Activated CD8-positive, alpha-beta memory T cell treated with anti-CD3 and anti-CD28 coated beads for 36 hours (primary cell): Measurements from ENCODE around the gene FGF5. TPM values are rescaled to one million over a fixed set of nuclear protein-coding genes. Genes with fewer than 3 reads are reported as not detected.

ENCODE experiments used
- CTCF ChIA-PET: fragments of 350-600 bp; sonication (Branson Sonifier 250); formaldehyde crosslinking; loops from one replicate; lab custom pipeline; 2021; ENCODE audit warnings: antibody characterized with exemption; lab: Charles Lee
- POLR2A ChIA-PET: fragments of 350-600 bp; sonication (Branson Sonifier 250); formaldehyde crosslinking; loops from one replicate; lab custom pipeline; 2021; ENCODE audit warnings: antibody characterized with exemption; lab: Charles Lee
- total RNA-seq, 2 experiments: library from RNA; stranded (reverse); gene quantifications; one replicate each; pipeline ENCODE4 v1.2.3, GENCODE V29; 2021

FGF5 gene
- total RNA-seq, 2 experiments from 2014 or later, result not detected

DNA sequence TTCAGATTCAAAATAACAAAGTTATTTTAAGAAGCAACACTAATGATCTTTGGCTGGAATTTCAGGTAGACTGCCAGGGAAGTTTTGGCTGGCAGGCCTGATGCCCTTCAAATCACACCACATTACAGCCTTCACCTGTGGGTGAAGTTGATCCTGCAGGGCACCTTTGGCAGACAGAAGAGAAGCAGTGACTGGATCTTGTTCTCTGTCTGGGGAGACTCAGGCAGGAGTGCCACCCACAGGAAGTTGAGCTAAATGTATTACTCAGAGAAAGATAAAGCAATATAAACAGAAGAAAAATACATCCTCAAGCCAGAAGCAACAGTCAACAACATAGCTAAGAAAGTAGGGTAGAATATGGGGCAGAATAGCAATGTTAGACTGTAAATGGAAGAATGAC is 56.3 kb downstream of the FGF5 start:
- CTCF ChIA-PET, result no interaction called here
- POLR2A ChIA-PET, result no interaction called here

DNA sequence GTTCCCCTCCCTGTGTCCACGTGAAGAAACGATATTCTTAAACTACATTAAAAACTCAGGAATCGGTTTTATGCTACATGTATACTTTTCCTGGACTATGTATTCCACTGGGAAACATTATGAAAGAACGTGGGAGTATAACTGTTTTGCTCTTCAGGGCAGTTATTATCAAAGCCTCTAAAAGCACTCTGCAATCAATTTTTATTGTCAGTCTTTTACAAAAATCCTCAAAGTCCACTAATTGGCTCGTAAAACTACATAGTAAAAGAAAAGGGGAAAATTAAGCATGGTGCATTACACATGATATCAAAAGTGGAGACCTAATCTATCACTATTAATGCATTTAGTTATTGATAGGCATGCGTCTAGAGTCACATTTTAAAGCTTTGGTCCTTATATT is 57.7 kb downstream of the FGF5 start:
- ChIA-PET POLR2A (no interaction called here), CTCF (no interaction called here)

DNA sequence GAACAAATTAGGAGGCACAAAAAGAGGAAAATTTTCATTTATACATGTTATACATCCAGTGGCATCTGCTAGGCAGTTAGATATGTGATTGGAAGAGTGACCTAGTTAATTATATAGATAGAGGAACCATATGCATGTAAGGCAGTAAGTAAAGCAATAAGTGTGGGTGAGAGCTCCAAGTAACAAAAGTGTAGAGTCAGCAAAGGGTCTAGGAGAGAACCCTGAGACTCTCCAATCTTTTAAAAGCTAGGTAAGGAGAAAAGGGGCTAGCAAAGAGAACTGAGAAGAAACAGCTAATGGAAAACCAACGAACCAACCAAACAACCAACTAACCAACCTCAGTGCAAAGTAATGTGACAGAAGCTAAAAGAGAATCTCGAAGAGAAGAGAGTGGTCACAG is 65.2 kb downstream of the FGF5 start:
- ChIA-PET CTCF (no interaction called here), POLR2A (interaction anchor here (0.5 kb wide), 1 partner anchor 129 kb away, joined by 3 read pairs; no protein-coding TSS in a partner anchor)

DNA sequence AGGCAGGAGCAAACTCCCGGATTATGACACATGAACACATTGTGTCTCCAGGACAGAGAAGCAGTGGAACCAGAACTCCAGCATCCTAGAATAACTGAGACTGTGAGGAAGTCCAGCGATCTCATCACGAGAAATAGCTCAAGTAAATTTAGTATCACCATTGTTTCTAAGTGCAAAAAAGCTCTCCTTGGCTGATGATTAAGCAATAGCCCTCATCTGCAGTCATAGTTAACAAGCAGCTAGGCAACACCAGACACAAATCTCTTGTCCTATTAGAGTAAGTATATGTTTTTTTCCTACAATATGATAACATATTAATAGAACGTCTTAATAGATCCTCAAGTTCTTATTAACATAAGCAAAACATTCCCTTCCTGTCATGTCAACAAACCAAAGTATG is 66.7 kb downstream of the FGF5 start:
- POLR2A ChIA-PET, result no interaction called here
- CTCF ChIA-PET, result interaction anchor here (0.6 kb wide), 1 partner anchor 886 kb away, joined by 3 read pairs; no protein-coding TSS in a partner anchor

DNA sequence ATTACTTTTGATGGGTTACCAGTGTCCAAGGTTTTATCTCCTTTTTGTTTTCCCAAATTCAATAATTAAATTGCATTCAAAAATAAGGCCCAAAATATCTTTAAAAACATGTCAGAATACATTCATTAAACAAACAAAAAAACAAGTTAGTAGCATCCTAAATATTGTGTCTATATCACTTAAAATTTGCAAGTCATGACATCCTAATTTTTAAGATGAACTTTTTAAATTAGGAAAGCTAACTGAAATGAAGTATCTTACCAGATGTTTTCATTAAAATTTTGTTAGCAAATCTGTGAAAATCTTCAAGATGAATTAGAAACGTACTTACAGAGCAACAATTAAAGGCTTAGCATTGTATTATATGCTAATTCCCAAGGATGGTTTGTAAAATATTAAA is 68.1 kb downstream of the FGF5 start:
- ChIA-PET POLR2A (no interaction called here), CTCF (no interaction called here)

DNA sequence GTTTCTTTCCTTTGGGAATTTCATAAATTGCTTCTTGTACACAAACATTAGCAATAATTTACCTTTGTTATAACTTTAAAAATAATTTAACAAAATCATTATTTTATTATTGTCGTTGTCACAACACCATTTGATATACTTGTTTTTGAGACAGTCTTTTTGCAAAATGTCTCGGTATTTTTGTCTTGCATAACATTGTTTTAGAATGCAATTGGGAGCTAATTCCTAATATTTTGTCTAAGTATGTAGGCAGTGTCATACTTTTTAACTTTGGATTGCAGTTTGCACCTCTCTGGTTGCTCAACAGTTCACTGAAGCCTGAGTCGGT is 68.7 kb downstream of the FGF5 start:
- ChIA-PET POLR2A (no interaction called here), CTCF (no interaction called here)

DNA sequence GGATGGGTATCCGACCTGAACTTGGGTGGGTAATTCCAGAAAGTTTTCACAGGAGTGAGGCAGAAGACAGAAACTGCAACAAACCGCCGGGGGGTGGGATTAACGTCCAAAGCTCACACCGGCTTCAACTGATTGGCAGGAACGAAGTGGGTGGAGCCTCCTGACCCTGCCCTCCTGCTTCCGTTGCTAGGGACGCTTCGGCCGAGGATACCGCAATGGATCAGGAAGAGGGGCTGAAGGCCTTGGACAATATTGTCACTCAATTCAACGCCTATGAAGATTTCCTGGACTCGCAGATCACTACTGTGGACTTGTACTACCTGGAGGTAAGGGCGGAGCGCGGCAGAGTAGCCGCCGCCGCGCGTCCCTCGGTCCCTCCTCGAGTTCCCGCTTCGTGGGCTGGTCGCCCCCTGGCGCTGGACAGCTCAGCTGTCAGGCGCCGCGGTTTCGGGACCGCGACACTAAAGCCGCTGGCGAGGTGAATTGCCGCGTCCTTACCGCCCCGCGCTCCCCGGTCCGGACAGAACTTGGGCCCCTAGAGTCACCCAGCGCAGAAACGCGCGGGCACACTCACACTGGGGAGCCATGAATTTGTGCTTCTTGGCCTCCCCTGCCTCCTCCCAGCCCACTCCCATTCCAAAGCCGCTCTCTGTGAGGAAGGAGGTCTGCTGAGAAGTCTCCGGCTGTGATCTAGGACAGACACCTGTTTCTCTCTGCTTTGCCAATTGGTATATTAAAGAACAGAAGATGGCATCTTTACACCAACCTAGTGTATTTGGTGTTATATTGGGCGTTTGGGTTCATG is 69.3 kb downstream of the FGF5 start, which contains the start of gene CFAP299:
Gene CFAP299 (plus strand): TSS at position 177 of the 805 bp plus-strand sequence.
- CTCF ChIA-PET, result no interaction called here
- POLR2A ChIA-PET, result no interaction called here

DNA sequence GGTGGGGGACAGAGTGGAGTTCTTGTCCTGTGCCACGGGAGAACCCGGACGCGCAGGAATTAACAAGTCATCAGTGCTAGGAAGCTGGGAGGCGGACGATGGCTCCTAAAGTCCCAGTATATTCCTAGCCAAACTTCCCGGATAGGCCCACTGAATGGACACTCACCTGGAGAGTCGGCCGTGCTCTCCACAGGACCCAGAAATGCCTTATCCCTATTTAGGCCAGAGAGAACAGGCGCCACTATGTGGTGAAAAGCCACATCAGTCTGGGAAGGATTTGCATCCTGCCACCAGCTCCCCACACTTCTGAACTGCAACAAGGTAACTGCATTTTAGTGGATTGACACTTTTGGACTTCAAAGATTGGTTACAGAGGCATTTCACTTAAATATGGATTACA is 70.1 kb downstream of the FGF5 start:
- ChIA-PET CTCF (no interaction called here), POLR2A (no interaction called here)

DNA sequence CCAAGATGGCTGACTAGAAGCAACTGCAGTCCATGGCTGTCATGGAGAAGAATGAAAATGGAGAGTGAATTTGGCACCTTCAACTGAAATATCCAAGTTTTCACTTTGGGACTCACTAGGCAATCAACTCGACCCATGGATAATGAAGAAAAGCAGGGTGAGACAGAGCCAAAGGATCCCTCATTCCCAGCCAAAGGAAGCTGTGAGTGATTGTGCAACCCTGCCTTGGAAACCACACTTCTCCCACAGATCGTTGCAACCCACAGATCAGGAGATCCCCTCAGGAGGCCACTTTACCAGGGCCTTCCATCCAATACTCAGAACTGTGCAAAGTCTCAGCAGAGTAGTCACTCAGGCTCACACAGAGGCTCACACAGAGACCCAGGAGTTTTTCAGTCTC is 73.6 kb downstream of the FGF5 start:
- ChIA-PET POLR2A (no interaction called here), CTCF (no interaction called here)

Other genes with a start within 250 kb of the FGF5 start
- gene ANTXR2, start 193.4 kb upstream of the FGF5 start, total RNA-seq, result 10 to 100 TPM; 10.5 to 11.1 TPM
- 1 to 10 TPM; 7.1 to 7.2 TPM for gene PRDM8, start 69.2 kb upstream of the FGF5 start, total RNA-seq
- gene CFAP299, start 69.1 kb downstream of the FGF5 start, total RNA-seq, result not detected